GM18508 (cell line): ENCODE measurements around the gene ATP2A1.
"Not testable (repeated sequence)": the region's sequence is repeated elsewhere in the genome, so short reads cannot be mapped to it uniquely, and the experiment has no call there.

Experiments used
- ATAC-seq: cut with Tn5 transposase; IDR thresholded peaks from one replicate; pipeline ENCODE4 v1.9.1; 2021; ENCODE audit warnings: moderate number of reproducible peaks; ENCODE audit not compliant: insufficient read depth, unreplicated experiment

The ATP2A1 gene

GRCh38 chr16:28880589-28880915 lies 2.3 kb downstream of the ATP2A1 start:
- ATAC-seq: no peak

GRCh38 chr16:28880955-28881354 lies 2.7 kb downstream of the ATP2A1 start:
- no peak for ATAC-seq

- not testable (repeated sequence) for ATAC-seq
Measured at GRCh38 chr16:28881565-28881964, 3.3 kb downstream of the ATP2A1 start.

GRCh38 chr16:28882551-28883160 lies 4.4 kb downstream of the ATP2A1 start:
- ATAC-seq: no peak

- no peak for ATAC-seq
Measured at GRCh38 chr16:28883221-28883996, 5.1 kb downstream of the ATP2A1 start.

GRCh38 chr16:28884045-28884444 lies 5.8 kb downstream of the ATP2A1 start:
- ATAC-seq: no peak

- ATAC-seq: no peak
Measured at GRCh38 chr16:28886945-28887344, 8.7 kb downstream of the ATP2A1 start.

GRCh38 chr16:28890355-28890754 lies 12.1 kb downstream of the ATP2A1 start:
- ATAC-seq: not testable (repeated sequence)

GRCh38 chr16:28891964-28892890 lies 13.9 kb downstream of the ATP2A1 start:
- ATAC-seq: no peak

GRCh38 chr16:28893291-28893690 lies 15.0 kb downstream of the ATP2A1 start:
- no peak for ATAC-seq

GRCh38 chr16:28895609-28896008 lies 17.3 kb downstream of the ATP2A1 start:
- ATAC-seq: no peak

- no peak for ATAC-seq
Measured at GRCh38 chr16:28897826-28898225, 19.5 kb downstream of the ATP2A1 start.

- no peak for ATAC-seq
Measured at GRCh38 chr16:28898266-28898665, 20.0 kb downstream of the ATP2A1 start.

- no peak for ATAC-seq
Measured at GRCh38 chr16:28898942-28899341, 20.7 kb downstream of the ATP2A1 start.

- no peak for ATAC-seq
Measured at GRCh38 chr16:28899882-28900590, 21.7 kb downstream of the ATP2A1 start.

- ATAC-seq: no peak
Measured at GRCh38 chr16:28900601-28901000, 22.3 kb downstream of the ATP2A1 start.

GRCh38 chr16:28901862-28902261 lies 23.6 kb downstream of the ATP2A1 start:
- no peak for ATAC-seq

GRCh38 chr16:28902909-28903308 lies 24.6 kb downstream of the ATP2A1 start:
- no peak for ATAC-seq

- no peak for ATAC-seq
Measured at GRCh38 chr16:28903344-28904042, 25.2 kb downstream of the ATP2A1 start.

- no peak for ATAC-seq
Measured at GRCh38 chr16:28904363-28904762, 26.1 kb downstream of the ATP2A1 start.
